Hepatocyte (in vitro differentiated cells): ENCODE data around the gene PAK5.

Experiments
- EZH2 ChIP-seq: fragments of 200-600 bp; sonication (generic); IDR thresholded peaks from 2 replicates; pipeline ENCODE4 v1.6.1; 2016; ENCODE audit warnings: antibody characterized with exemption, mild to moderate bottlenecking, borderline replicate concordance
- TF ChIP-seq, protein P1 (sequence below): fragments of 200-600 bp; sonication (generic); IDR thresholded peaks from 2 replicates; pipeline ENCODE4 v1.5.1; 2016; ENCODE audit warnings: antibody characterized with exemption, mild to moderate bottlenecking; ENCODE audit not compliant: poor library complexity

DNA sequence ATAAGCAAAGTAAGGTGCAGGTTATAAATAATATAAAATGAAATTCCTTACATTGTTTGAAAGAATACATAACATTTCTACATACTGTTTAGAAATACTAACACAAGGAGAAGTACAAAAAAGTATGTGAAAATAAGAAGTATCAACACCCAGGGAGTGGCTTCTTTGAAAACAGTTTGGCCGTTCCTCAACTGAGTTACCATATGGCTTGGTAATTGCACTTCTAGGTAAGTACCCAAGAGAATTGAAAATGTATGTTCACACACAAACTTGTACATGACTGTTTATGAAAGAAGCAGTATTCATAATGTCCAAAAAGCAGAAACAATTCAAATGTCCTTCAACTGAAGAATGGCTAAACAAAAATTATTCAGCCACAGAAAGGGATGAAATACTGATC is 30.7 kb downstream of the PAK5 start:
- TF ChIP-seq, protein P1, sequence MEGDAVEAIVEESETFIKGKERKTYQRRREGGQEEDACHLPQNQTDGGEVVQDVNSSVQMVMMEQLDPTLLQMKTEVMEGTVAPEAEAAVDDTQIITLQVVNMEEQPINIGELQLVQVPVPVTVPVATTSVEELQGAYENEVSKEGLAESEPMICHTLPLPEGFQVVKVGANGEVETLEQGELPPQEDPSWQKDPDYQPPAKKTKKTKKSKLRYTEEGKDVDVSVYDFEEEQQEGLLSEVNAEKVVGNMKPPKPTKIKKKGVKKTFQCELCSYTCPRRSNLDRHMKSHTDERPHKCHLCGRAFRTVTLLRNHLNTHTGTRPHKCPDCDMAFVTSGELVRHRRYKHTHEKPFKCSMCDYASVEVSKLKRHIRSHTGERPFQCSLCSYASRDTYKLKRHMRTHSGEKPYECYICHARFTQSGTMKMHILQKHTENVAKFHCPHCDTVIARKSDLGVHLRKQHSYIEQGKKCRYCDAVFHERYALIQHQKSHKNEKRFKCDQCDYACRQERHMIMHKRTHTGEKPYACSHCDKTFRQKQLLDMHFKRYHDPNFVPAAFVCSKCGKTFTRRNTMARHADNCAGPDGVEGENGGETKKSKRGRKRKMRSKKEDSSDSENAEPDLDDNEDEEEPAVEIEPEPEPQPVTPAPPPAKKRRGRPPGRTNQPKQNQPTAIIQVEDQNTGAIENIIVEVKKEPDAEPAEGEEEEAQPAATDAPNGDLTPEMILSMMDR, result no peak
- TF ChIP-seq EZH2, result no peak
